Measurements from ENCODE around the gene RELCH.

RELCH gene

DNA sequence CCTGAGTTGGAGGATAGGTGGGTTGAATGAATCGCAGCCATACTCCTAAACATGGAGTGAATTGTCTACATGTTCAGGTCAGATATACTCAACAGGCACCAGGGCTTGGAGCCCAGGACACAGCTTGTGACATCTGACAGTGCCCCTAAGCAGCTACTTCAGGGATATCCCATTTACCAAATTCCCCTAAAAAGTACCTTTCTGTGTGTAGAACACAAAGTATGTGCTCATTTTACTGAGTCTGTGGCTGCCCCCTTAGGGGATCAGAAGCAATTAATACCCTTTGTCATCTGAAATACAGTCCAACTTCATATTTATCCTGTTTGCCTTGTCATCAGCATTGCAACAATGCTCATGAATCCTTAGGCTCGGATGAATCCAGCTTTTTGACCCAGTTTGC is 158.9 kb downstream of the RELCH start:
- no peak for DNase-seq

- DNase-seq = no peak
Measured at GRCh38 chr18:62346333-62347088, 159.5 kb downstream of the RELCH start.

GRCh38 chr18:62347089-62347506 is 160.0 kb downstream of the RELCH start:
- no peak for DNase-seq

DNA sequence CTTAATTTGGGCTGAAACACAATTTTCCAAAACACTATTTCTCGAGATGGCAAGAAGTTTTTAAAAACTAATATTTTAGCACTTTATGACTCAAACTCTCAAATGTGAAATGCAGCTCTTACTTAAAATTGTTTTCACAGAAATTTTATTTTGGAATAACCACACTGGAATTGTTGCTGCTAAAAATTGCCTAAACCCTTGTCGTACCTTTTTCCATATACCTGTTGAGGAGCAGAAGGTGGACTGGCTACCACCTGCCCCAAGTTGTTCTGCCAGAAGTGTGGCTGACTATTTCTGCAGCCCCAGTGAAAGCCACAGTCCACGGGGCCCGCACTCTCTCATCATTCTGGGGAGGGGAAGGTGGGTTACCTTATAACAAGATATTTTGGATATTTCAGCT is 161.4 kb downstream of the RELCH start:
- no peak for DNase-seq

GRCh38 chr18:62353170-62353569 is 166.1 kb downstream of the RELCH start:
- no peak for DNase-seq

GRCh38 chr18:62354151-62354550 is 167.1 kb downstream of the RELCH start:
- no peak for DNase-seq

DNA sequence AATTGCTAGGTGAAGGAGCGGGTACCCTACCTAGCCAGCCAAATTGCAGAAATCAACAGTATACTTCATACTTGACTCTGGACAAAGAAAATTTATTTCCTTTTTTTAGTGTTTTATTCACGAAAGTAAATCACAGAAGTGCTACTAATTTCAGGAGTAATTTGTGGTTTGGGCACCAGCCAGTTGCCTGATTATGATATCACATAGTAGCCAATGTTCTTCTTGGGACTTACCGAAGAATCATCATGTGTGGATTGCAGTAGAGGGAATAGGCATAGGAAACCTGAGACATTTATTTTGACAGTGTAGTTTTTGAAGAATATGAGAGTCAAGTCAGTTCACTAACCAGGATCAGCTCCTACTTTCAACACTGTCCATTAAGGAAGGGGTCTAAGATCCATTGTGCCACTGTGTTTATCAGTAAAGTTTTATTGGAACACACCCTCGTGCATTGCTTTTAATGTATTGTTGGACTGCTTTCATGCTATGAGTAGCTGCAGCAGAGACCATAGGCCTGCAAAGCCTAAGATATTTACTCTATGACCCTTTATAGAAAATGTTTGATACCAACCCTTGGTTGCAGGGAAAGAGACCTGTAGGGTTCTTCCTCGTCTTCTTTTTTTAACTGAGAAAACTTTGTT is 170.1 kb downstream of the RELCH start:
- no peak for DNase-seq
